HG03045 (cell line): ENCODE results near the gene FRRS1.

Experiments
- ATAC-seq: cut with Tn5 transposase; IDR thresholded peaks from one replicate; pipeline ENCODE4 v1.9.1; 2021; ENCODE audit warnings: mild to moderate bottlenecking, moderate library complexity; ENCODE audit not compliant: unreplicated experiment

Gene FRRS1

DNA sequence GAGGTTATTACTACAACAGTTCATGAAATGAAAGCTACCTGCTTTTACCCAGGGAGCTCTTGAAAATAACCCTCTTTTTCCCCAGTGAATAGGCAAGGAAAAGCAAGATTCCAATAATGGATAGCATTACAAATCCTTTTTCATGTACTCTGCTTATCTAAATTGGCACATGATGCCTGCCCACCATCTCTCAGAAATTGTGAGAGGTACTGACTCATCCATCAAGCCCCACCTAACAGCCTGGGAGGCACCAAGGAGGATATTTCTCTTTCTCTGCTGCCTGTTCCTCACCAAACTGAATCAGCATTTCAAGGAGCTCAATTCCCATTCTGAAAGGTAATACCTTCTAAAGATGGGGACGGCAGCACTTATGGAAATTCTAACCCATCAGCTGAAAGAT is 86.2 kb downstream of the FRRS1 start:
- ATAC-seq = no peak

GRCh38 chr1:99677416-99677815 is 89.0 kb downstream of the FRRS1 start:
- no peak for ATAC-seq

- ATAC-seq = no peak
Observed at GRCh38 chr1:99676876-99677275, 89.6 kb downstream of the FRRS1 start.

GRCh38 chr1:99675994-99676393 is 90.4 kb downstream of the FRRS1 start:
- ATAC-seq = no peak

DNA sequence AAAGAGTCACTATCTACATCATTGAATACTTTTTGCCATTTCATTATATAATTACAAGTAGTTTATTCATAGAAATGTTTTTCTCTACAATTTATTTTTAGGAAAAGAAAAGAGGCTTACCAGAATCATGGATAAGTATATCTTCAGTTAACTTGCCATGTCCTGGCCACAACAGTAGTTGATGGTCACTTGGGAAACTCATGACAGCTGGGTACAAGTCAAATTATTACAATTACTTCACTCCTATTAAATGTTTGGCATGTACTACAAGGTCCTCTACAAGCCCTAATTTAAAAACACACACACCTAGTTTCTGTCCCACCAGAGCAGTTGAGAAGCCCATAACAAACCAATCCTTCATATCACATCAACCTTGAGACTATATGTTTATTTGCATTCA is 91.1 kb downstream of the FRRS1 start:
- no peak for ATAC-seq

DNA sequence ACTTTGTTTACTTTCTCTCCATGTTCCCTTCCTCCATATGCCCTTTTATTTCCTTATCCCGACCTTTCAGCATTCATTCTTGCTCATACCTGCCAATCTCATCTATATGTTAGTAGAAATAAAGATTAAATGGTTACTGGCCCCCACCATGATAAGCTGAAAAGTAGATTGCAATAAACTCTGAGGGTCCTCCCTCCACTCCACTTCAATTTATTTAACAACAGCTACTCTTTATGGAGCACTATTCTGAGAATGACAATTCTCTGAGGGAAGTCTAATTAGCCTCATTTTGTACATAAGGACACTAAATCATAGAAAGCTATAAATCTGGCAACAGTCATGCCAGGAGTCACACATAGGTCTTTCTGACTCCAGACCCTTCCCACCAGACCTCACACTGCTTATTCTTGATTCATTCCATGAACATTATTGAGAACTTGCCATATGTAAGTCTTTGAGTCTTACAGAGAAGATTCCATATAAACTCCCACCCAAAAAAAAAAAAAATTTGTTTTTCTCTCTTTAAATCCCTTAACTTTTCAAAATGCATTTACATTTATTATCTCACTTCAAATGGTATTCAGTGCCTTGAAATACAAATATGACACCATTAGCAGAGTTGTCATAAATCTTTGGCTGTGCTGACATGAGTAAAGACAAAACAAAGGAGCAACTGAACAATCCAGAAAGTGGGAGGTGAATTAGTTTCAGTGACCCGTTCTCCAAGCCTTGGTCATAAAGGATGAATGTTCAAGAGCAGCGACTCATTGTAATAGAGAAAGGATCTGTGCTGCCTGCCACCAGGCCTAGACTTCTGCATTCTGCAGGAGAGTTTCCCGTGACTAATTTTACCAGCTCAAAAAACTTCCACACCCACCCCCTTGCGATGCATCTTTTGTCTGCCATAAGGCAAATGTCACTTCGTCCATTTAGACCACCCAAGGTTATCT is 92.0 kb downstream of the FRRS1 start:
- no peak for ATAC-seq

GRCh38 chr1:99673315-99673714 is 93.1 kb downstream of the FRRS1 start:
- no peak for ATAC-seq

DNA sequence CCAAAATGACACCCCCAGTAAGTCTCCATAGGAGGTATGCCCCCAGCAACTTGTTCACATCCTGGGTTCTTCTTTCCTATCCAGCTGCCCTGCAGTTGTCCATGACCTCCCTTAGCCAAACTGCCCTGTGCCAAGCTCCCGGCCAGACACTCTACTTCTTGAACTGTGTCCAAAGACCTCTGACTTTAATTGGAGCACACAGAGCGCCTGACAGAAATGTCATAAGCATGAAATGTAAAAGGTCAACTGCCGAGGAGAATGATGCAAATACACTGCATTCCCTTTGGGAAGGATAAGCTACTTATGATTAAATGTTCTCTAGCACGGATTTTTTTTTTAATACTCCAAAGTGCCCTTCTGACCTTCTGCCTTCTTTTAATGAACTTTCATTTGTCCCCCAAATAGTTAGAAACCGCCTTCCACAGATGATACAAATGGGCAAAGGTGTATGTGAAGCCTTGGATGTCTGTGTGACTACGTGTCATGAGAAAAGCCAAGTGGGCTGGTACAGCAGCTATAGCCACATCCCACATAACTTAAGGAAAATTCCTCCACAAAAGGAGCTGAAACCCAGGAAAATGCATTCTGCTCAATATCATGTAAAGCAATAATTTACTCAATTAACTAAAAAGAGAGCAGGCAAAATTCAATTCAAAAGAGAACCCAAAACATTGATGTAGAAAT is 93.8 kb downstream of the FRRS1 start:
- ATAC-seq = no peak

- ATAC-seq = no peak
Observed at GRCh38 chr1:99672038-99672437, 94.4 kb downstream of the FRRS1 start.

DNA sequence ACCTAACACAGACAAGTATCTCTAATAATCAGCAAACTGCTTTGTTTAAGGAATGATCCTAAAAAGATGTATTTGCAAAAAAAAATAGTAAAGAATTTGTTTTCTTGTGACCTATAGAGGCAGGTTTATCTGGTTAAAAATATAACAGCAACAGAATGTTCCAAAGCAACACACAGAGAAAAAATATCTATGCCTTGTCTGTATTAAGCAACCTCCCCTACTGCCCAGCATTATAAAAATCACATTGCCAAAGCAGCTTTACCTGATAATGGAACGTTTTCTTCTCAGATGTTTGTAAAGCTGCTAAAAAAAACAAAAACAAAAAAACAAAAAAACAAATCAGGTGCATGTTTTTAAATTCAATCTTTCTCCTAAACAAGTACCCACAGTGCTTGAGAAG is 95.9 kb downstream of the FRRS1 start:
- ATAC-seq = no peak

DNA sequence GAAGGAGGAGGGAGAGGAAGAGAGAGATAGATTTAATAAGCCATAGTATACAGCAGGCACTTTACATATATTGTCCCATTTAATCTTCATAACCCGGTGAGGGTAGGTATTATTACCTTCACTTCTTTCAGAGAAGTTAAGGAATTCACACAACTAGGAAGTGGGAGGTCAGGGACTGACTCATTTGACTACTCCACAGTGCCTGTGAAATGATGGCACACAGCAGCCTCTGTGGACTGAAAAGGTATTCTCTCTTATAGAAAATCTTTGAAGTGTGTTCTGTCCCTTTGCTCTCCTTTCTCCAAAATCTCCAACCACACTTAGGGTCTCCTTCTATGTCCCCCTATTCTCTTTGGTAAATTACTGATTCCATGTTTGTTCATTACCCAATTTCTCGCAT is 96.6 kb downstream of the FRRS1 start:
- ATAC-seq = no peak

GRCh38 chr1:99669376-99669775 is 97.1 kb downstream of the FRRS1 start:
- ATAC-seq = no peak

DNA sequence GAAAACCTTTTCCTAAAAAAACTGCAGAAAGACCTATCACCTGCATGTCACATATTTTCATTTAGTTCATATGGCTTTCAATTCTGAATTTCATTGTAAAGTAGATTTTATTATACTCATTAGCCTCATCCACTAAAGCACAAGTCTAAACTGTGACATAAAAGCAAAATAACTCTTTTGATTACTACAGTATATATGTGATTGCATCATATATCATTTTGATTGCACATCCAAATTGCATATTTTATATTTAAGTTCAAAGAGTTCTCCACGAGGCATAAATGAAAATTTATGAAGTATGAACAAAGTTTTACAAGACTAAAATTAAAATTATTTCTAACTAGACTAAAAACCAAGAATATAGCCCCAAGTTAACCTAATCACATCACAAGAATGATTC is 101.2 kb downstream of the FRRS1 start:
- ATAC-seq = no peak

- ATAC-seq = no peak
Observed at GRCh38 chr1:99663501-99663900, 102.9 kb downstream of the FRRS1 start.

DNA sequence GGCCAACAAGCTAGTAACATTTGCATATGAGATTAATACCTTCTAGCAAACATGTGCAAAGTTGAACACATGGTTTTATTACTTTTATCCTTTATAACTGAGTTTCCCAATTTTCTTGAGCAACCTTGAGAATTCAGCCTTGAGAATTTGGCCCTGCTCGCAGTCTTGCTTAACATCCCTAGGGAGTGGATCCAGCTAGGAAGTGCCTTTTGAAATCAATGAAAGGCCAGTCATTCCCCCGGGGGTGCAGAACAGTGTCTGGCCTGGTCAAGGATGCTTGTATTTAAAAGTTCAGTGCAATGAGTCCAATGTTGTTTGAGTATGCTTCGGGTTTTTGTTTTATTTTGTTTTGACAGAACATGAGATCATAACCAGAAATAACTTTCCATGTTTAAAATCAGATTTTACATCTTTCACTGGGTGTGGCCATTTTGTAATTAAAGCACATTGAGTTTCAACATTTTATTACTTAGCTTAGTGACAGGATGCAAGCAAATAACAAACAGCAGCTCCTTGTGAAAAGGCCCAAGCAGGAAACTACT is 103.8 kb downstream of the FRRS1 start:
- ATAC-seq = no peak

DNA sequence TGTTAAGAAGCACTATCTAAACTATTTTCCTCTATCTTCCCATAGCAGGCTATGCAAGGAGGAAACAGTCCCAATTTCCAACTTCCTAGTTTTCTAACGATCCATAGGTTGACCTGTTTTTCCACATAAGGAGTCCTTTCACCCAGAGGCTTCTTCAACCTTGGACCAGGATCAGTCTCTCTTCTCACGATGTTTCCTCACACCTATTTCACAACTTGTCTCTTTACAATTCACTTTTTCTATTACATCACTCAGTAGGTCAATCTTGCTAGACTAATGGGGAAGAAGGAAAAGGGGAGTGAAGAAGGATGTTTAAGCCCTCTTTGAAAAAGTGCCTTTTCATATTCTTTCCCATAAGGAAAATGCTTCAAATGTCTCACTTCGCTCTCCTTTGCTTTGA is 104.7 kb downstream of the FRRS1 start:
- ATAC-seq = no peak

DNA sequence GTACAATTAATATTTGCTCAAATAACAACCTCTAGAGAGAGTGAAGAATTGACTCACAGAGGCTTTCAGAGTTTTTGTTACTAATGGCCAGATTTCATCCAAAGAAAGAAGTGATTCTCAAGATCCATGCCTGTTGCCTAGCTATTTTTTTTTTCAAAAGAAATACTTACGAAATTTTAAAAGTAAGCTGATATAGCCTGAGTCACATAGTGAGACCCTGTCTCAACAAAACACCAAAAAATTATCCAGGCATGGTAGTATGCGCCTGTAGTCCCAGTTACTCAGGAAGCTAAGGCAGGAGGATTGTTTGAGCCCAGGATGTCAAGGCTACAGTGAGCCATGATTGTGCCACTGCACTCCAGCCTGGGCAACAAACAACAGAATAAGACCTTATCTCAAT is 105.9 kb downstream of the FRRS1 start:
- ATAC-seq = no peak

DNA sequence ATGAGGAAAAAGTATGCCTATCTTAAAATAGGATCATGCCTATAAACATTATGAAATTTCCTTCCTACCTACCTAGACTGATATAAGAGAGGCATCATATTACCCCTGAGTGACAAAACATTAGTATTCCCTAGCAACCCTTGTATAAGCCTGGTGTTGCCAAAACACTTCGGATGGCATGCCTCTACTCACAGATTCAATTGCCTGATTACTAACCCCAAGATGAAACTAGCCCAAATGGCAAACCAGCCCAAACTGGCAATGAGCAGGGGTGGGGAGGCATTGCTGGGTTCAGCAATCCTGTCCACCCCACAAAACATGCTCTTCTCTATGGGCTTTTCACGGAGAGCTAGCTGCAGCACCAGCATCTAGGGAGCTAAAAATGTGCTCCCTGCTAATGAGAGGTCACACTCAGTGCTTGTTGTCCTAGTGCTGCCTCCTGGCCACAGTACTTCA is 106.7 kb downstream of the FRRS1 start:
- ATAC-seq = no peak
